ENCODE measurements around the gene PPP2R3A. TPM values are rescaled to one million over a fixed set of nuclear protein-coding genes. Genes with fewer than 3 reads are reported as not detected.

PPP2R3A gene
- total RNA-seq, 6 experiments from 2014 or later, result 1.0 to 3.2 (median 1.7) TPM

DNA sequence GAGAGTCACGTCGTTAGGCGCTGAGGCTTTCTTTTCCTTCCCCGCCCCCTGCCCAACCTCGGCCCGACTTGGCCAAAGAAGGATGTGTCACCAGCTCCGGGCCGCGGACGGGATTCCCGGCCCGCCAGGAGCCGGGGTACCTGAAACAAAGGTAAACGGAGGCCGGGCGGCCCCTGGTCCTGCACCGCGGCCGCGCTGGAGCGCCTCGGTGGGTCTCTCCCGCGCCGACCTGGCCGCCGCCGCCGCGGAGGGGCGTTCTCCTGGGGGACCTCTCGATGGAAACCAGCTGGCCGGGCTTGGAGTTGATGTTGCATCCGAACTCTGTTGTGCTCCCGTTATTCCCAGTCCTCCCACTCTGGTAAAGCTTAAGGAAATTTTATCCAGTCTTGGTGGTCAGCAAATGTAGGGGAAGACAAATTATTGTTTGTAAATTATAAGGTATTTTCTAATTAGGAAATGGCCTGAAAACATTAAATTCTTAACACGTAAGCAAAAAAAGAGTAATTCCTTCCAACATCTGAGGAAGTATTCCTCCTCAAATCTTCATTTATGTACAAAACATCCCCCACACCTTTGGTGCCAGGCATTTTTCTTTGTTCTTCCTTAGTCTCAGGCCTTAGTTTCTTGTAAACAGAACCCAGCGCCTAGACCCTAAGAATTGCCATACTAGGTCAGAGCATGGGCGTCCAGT, 888 bp downstream of the PPP2R3A start:
- intact Hi-C loops (cut with DNase I), result no loop called here
- H3K4me1 ChIP-seq, result peaks cover 0 to 21% (median 0%) of the 10 kb centered on the region in 4 donors
- WGBS (ENCODE audit: insufficient coverage, low coverage, low lambda C conversion rate, missing lambda C conversion rate), result 13% methylated on average over 17 of the region's 38 CpGs
- H3K4me3 ChIP-seq, result peak overlapping the region; percentile 69 to 80 (median 77)
- H3K9me3 ChIP-seq, result no peaks in the 10 kb centered on the region
- no peaks in the 10 kb centered on the region for H3K36me3 ChIP-seq
- ATAC-seq (no peak), DNase-seq (no peak)
- no peaks in the 10 kb centered on the region for H3K27me3 ChIP-seq
- peak overlapping the region; percentile 39 to 85 (median 47) for H3K27ac ChIP-seq
- peak; percentile 6 for TF ChIP-seq POLR2A (IDR thresholded peaks at IDR 0.05)
- TF ChIP-seq, protein P1, sequence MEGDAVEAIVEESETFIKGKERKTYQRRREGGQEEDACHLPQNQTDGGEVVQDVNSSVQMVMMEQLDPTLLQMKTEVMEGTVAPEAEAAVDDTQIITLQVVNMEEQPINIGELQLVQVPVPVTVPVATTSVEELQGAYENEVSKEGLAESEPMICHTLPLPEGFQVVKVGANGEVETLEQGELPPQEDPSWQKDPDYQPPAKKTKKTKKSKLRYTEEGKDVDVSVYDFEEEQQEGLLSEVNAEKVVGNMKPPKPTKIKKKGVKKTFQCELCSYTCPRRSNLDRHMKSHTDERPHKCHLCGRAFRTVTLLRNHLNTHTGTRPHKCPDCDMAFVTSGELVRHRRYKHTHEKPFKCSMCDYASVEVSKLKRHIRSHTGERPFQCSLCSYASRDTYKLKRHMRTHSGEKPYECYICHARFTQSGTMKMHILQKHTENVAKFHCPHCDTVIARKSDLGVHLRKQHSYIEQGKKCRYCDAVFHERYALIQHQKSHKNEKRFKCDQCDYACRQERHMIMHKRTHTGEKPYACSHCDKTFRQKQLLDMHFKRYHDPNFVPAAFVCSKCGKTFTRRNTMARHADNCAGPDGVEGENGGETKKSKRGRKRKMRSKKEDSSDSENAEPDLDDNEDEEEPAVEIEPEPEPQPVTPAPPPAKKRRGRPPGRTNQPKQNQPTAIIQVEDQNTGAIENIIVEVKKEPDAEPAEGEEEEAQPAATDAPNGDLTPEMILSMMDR (IDR thresholded peaks at IDR 0.05), result no peak

DNA sequence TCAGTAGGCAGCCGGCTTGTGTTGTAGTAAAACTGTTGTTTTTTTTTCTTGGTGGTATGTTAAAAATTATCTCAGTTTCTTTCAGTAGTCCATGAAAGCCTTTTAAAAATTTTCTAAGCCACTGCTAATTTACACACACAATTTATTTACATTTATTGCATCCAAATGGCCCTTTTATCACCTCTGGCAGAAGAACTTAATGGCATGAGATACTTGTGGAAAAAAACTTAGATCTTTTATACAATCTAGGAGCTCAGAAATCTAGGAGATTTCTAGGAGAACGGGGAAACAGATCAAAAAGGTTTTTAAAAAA, 1.4 kb downstream of the PPP2R3A start:
- TF ChIP-seq, protein P1 (IDR thresholded peaks at IDR 0.05), result no peak
- TF ChIP-seq POLR2A (IDR thresholded peaks at IDR 0.05), result no peak
- 94% methylated on average over 2 of the region's 2 CpGs for WGBS (ENCODE audit: insufficient coverage, low coverage, low lambda C conversion rate, missing lambda C conversion rate)
- Histone ChIP-seq H3K27me3 (no peaks in the 10 kb centered on the region), H3K4me1 (peaks cover 0 to 21% (median 0%) of the 10 kb centered on the region in 4 donors), H3K4me3 (peak overlapping the region in 1 of 3 donors; percentile 80), H3K9me3 (no peaks in the 10 kb centered on the region), H3K27ac (no peak overlapping the region), H3K36me3 (no peaks in the 10 kb centered on the region)
- ATAC-seq (no peak), DNase-seq (no peak)
- intact Hi-C loops (cut with DNase I), result no loop called here

DNA sequence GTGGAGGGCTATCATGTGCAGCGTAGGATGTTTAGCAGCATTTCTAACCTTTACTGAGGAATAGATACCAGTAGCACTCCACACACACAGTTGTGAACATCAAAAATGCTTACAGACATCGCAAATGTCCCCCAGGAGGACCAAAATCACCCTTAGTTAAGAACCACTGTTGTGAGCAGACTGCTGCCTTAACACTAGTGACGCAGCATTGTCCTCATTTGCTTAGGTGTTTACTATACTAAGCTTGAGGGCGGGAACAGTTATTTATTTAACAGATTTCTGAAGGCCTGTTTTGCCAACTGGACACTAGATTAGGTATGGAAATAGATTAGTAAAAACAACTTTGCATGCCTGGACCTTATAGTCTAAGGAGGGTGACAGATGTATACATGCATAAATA, 2.3 kb downstream of the PPP2R3A start:
- intact Hi-C loops (cut with DNase I), result no loop called here
- Histone ChIP-seq H3K27ac (no peak overlapping the region), H3K27me3 (no peaks in the 10 kb centered on the region), H3K4me1 (peaks cover 0 to 21% (median 0%) of the 10 kb centered on the region in 4 donors), H3K4me3 (no peak overlapping the region), H3K9me3 (no peaks in the 10 kb centered on the region), H3K36me3 (no peaks in the 10 kb centered on the region)
- 97% methylated on average over 3 of the region's 4 CpGs for WGBS (ENCODE audit: insufficient coverage, low coverage, low lambda C conversion rate, missing lambda C conversion rate)
- ATAC-seq (peak in 1 of 4 donors; percentile 8), DNase-seq (no peak)
- TF ChIP-seq, protein P1 (IDR thresholded peaks at IDR 0.05), result no peak
- TF ChIP-seq POLR2A (IDR thresholded peaks at IDR 0.05), result no peak

DNA sequence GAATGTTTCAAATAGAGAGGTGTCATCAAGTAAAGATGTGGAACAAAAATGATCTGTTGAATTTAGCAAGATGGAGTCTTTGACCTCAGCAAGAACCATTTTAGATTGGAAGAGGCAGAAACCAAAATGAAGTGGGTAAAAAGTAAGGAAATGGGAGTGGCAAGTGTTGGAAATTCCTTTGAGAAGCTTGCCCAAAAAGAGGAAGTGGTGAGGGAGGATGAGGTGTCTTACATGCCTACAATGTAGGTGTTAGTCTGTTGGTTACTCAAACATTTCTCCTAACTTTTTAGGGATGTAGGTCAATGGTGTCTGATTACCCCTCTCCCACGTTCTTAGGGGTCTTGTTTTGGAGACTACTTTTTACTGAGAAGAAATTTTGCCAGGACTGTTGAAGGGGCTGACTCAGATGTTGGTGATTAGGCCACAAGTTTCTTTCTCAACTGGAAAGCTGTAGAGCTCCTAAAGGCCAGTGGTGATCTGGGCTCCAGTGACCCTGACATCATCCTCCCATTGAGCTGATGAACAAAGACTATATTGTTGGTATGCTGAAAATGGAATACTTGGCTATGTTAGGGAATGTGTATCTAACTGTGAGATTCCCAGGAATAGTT, 5.1 kb downstream of the PPP2R3A start:
- Histone ChIP-seq H3K9me3 (no peaks in the 10 kb centered on the region), H3K27me3 (no peaks in the 10 kb centered on the region), H3K4me1 (peaks cover 0 to 10% (median 0%) of the 10 kb centered on the region in 4 donors), H3K36me3 (no peaks in the 10 kb centered on the region), H3K4me3 (no peak overlapping the region), H3K27ac (no peak overlapping the region)
- ATAC-seq, result no peak
- DNase-seq, result no peak
- no peak for TF ChIP-seq POLR2A (IDR thresholded peaks at IDR 0.05)
- TF ChIP-seq, protein P1 (IDR thresholded peaks at IDR 0.05), result no peak
- intact Hi-C loops (cut with DNase I), result no loop called here
- 55% methylated on average over 1 of the region's 1 CpG for WGBS (ENCODE audit: insufficient coverage, low coverage, low lambda C conversion rate, missing lambda C conversion rate)

Data from right lobe of liver (tissue), 6 donors.